Measurements from ENCODE around the gene CSMD2.
"Not testable (repeated sequence)": the region's sequence is repeated elsewhere in the genome, so short reads cannot be mapped to it uniquely, and the experiment has no call there.

The CSMD2 gene

DNA sequence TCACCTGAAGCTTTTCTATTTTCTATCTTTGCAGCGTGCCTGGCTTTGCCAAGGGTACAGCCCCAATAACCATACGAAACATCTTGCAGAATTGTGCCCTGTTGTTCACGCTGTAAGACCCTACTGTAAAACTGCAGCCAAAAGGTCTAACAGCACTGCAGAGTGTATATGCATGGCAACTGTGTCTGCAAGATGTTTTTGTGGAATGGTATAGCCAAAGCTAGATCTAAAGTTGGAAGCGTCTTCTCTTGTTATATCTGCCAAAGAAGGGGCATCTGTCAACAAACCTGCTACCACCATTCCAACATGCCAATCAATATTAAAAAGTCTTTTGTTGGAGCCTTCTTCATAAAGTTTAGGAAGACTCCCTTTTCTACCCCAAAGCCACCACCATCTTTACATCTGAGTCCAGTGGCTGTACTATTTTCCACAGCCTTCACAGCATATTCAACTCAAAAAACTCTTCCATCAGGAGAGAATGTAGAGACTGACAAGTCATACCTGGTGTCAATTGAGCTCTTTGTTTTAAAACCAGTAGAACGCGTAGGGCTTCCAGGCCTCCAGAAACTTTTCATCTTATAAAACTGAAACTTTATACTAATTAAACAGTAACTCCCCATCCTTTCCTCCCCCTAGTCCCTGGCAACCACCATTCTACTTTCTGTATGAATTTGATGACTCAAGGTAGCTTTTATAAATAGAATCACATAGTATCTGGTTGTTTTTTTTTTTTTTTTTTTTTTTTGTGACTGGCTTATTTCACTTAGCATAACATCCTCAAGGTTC lies 652.6 kb downstream of the CSMD2 start:
- DNase-seq, result peak; percentile 10

DNA sequence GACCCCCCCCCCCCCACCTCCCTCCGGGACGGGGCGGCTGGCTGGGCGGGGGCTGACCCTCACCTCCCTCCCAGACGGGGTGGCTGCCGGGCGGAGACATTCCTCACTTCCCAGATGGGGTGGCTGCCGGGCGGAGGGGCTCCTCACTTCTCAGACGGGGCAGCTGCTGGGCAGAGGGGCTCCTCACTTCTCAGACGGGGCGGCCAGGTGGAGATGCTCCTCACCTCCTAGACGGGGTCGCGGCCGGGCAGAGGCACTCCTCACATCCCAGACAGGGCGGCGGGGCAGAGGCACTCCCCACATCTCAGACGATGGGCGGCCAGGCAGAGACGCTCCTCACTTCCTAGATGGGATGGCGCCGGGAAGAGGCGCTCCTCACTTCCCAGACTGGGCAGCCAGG lies 655.8 kb downstream of the CSMD2 start:
- DNase-seq, result not testable (repeated sequence)

DNA sequence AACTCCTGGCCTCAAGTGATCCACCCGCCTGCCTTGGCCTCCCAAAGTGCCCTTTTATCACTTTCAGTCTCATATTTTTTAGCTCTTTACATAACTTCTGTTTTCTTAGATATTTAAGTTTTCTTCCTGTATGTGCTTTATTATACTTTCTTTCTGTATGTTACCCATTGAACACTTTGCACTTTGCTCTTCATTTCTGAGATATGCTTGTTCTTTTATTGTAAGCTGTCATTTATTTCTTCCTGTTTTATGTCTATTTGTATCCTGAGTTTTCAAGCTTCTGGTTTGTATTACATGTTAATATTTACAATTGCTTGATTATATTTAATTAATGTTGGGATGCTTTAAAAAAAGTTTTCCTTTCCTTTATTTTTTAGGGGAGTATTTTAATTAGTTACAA lies 656.9 kb downstream of the CSMD2 start:
- DNase-seq, result no peak

DNA sequence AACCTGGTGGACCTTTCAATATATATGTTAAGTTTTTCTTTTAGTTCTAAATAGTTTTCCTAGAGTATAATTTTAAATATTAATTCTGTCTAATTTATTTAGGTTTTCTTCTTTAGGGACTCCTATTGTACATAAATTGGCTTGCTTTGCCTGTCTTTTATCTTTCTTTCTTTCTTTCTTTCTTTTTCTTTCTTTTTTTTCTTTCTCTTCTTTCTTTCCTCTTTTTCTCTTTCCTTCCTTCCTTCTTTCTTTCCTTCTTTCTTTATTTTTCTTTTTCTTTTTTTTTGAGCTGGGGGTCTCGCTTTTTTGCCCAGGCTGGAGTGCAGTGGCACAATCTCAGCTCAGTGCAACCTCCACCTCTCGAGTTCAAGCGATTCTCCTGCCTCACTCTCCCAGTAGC lies 657.4 kb downstream of the CSMD2 start:
- DNase-seq, result no peak

DNA sequence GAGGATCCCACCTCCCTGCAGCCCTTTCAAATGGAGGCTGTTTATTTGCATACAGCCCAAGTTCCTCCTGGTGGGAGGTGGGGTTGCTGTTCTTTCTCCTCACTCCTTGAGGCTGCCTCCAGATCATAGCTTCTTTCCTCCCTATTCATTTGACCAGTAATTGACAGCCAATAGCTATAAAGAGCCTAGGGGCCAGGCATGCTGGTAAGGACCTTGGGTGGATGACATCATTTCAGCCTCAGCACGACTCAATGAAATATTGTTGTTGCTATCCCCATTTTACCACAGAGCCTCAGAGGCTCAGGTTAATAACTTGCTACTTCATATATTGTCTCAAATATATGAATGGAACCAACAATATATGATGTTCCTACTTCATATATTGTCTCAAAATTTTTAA lies 661.5 kb downstream of the CSMD2 start:
- no peak for DNase-seq

DNA sequence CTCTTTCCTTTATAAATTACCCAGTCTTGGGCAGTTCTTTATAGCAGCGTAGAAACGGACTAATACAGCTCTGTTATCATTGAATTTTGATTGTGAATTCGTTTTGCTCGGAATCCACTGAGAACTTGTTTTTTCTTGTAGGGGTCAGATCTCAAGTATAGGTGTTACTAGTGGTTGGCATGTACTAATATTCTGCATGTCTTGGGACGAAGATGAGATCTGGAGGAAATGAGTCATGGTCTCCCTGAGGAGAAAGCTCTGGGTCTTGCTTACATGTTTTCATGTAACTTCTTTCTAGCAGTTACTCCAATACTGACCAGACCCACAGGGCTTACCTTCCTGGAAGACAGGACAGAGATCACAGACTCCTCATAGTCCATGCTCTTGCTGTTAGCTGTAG lies 662.3 kb downstream of the CSMD2 start:
- DNase-seq, result no peak

DNA sequence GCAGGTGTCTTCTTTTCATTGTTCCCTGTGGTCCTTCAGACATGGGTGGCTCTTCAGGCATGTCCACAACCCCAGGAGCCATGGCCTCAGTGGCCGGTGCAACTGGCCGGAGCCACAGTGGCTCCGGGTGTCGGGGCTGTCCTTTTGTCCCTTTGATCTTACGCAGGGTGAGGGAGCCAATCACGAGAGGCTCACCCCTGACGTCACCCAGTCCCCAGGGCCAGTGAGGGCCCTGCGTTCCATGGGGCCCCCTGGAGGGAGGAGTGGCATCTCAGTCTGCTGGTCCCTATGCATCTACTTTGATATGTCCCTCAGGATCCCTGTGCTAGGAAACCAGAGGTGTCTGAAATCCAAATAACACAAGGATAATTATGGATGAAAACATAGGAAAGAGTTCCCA lies 663.3 kb downstream of the CSMD2 start:
- no peak for DNase-seq

DNA sequence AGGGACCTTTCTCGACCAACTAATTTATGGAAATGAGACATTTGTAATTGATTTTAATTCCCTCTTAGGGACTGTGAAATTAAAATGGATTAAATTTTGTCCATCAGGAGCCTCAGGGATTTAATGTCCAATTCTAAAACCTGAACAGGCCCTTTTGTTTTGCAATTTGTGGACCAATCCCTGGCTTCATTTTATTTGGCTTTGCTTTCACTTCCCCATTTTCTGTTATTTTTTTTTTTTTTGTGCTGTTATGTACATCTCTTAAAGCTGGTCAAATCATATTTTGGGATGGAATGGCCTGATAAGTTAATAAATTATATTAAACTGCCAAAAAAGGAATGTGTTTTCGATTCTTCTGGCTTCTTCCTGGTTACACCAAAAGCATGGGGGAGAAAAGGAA lies 663.7 kb downstream of the CSMD2 start:
- no peak for DNase-seq

DNA sequence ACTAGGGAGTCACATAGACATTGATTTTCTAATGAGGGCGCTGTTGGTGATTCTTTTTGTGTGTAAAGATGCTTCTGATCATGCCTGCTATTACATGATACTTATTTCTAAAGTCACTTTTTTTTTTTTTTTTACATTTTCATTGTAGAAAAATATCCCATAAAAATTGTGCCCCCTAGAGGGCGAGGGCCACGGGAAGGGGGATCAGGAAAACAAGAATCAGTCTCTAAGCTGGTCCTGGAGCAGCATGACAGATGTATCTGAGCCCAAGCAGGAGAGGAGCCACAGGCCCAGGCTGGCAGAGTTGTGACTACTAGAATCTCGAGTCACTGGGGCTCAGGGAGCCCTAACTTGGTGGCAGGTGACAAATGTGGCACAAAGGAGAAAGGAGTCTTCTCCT lies 664.5 kb downstream of the CSMD2 start:
- DNase-seq, result no peak

DNA sequence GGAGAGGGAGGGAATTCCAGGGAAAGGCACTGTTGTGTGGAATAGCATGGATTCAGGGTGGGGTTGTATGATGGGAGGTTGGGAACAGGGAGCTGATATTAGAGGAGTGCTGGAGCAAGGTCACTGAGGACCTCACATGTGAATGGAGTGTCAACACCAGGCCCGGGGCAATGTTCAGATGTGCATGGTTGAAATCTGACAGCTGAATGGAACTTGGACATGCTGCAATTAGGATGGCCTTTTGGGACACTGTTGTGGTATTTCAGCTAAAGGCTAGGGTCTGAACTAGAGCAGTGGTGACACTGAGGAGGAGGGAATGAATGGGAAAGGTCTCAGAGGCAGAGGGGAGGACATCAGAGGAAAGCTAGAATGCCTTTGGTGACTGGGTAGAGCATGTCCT lies 667.6 kb downstream of the CSMD2 start:
- no peak for DNase-seq

DNA sequence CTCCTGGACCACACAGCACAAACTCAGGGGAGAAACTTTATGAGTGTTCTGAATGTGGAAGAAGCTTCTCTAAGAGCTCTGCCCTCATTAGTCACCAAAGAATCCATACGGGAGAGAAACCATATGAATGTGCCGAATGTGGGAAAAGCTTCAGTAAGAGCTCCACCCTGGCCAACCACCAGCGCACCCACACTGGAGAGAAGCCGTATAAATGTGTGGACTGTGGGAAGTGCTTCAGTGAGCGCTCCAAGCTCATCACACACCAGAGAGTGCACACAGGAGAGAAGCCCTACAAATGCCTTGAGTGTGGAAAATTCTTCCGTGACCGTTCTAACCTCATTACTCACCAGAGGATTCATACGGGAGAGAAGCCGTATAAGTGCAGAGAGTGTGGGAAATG lies 670.1 kb downstream of the CSMD2 start:
- no peak for DNase-seq

DNA sequence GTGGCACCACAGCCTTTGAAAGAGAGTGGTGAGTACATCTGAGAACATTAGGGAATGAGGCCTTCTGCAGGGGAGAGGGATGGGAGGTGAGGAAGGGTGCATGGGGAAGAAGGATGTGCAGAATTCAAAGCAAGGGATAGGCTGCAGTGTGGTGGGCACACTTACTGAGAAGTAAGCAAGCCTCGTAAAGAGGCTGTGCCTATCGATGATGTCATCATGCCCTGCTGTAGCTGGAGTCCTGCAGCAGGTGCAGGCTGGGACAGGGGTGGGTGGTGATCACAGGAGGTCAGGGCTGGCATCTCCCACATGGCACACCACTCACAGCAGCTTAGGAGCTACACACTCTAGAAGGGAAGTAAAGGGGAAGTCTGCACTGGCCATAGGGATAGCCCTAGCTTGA lies 676.4 kb downstream of the CSMD2 start:
- DNase-seq, result no peak

DNA sequence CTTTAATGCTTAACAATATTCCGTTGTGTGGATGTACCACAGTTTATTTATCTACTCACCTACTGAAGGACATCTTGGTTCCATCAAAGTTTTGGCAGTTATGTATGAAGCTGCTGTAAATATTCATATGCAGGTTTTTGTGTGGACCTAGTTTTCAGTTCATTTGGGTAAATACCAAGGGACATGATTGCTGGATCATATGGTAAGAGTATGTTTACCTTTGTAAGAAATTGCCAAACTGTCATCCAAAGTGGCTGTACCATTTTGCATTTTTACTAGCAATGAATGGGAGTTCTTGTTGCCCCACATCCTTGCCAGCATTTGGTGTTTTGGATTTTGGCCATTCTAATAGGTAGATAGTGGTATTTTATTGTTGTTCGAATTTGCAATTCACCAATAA lies 682.6 kb downstream of the CSMD2 start:
- DNase-seq, result no peak

DNA sequence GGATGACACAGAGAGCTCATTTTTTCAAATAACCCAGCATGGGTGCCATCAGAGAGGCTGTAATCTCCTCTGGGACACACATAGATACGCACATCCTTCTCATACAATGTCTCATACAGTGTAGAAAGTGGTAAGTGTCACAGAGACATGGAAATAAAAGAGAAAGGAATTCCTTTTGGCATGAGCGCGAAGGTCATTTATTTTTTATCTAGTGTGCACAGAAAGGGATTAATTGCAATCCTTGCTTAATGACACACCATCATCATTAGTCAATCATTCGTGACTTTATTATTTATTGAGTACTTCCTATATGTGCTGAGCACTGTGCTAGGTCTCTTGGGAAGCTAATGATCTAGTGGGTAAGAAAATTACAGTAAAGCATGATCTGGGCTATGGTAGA lies 687.6 kb downstream of the CSMD2 start:
- DNase-seq, result no peak

DNA sequence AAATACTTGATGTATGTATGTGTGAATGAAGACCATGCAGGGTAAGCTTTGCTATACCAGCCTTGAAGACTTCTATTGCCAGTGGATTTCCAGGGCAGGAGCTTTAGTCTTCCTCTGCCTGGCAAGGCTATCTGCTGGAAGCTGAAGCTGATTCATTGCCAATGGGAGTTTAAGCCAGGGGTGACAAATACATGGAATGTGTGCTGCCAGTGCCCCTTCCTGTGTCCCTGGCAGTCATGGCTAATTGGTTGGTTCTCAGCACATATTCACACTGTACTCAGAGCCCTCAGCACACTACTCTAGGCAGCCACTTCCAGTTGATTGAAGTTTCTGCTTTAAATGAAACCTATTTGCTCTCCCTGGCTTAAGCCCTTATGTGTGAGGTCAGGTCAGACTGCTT lies 691.1 kb downstream of the CSMD2 start:
- no peak for DNase-seq

DNA sequence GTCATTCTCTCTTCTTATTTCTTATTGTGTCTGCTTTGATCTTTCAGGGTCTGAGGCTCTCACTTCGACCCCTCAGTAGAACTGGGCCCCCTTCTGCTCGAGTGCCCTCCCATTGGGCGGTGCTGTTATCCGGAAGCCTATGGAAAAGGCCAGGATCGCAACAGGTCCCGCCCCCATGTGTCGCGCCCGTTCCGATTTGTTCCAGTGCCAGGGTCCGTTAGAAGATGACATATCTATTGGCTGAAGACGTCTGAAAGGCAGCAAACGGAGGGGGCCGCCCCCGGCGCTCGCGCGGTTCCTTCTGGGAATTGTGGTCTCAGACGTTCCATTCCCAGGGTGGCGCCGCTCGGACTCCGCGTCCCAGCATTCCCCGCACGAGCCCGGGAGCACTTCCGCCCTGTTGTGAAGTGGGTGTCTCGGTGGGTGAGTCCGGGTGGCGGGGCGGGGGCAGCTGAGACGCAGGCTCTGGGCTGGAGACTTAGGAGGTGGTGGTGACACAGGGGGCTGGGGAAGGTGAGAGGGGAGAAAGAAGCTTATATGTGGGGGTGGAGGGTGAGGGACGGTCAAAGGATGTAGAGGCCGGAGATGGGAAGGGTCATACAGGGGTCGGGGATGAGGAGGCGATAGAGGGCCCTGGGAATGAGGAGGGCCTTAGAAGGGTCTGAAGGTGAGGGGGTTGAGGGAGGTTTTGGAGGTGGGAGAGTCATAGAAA lies 692.6 kb downstream of the CSMD2 start, which contains the start of gene ZSCAN20:
TSS of gene ZSCAN20 (plus strand) at position 377 of the 712 bp plus-strand sequence. CDS start 6,644 bp downstream, outside the sequence.
- peak; percentile 94 for DNase-seq

DNA sequence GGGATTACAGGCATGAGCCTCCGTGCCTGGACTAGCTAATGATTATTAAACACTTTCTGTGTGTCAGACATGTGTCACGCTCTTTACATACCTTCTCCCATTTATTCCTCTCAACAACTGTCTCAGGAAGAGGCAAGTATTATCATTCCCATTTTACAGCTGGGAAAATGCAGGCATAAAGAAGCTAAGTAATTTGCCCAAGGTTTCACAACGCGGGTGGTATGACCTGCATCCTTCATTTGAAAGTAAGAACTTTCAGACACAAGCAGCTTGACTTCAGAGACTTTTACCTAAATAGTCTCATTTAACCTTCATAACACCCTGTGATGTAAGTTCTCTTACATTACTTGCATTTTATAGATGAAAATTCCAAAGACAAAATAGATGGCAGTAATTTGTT lies 693.6 kb downstream of the CSMD2 start:
- DNase-seq, result no peak

DNA sequence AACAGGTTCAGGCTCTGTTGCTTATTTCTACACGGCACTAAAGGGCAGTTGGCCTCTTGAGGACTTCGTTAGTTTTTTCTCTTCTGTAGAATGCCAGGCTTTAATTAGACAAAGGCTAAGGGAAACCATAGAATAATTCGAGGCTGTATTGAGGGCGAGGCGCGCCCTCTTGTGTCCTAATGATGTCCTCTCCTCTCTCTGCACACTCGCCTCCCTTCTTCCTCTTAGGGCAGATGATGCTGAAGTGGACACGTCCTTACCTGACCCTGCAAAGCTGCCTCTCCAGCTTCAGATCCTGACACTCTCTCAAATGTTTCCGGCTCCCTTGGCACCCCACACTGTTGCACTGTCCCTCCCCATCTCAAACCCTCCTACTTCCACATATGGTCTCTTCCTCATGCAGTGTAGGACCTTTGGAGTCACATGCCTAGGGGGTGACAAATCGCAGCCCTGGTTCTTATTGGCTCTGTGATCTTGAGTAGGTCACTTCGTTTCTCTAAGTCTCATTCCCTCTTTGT lies 694.5 kb downstream of the CSMD2 start:
- peak; percentile 67 for DNase-seq

DNA sequence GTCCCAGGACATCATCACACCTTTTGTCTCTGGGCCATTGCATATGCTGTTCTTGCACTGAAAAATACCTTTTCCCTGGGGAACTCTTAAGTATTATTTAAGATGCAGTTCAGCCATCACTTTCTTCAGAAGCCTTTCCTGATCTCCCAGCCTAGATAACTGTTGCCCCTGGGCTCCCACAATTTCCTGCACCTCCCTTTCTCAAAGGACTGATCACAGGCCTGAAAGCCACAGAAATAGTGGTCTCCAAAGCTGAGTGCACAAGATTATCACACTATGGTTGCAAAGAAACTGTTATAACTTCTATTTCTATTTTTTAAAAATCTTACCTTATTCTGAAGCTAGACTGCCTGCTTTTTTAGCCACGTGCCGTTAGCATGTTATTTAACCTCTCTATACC lies 695.3 kb downstream of the CSMD2 start:
- DNase-seq, result no peak

DNA sequence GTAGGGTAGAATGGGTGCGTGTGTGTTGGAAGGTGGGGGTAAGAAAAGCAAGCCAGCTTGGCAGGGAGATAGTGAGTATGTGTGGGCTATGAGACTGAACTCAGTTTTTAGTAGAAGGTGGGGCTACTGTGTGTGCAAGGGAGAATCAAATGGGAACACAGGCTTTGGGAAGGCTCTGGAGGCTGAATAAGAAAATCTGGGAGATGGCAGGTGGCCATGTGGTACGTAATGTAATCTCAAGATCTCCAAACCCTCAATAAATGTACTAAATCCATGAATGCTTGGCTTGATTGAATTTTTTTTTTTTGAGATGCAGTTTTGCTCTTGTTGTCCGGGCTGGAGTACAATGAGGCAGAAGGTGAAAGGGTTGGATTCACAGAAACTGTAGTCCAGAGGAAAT lies 696.1 kb downstream of the CSMD2 start:
- DNase-seq, result no peak

DNA sequence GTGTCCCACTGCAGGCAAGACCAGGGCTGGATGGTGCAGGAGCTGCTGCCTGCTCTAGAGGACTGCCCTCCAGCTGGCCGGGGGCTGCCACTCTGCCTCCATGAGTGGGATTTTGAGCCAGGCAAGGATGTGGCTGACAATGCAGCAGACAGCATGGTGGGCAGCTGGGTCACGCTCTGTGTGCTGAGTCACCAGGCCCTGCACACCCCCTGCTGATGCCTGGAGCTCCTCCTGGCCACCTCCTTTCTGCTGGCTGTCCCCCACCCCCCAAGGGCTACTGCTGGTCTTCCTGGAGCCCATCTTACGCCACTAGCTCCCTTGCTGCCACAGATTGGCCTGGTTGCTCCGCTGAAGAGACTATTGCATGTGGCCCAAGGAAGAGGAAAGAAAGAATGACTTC lies 696.5 kb downstream of the CSMD2 start:
- no peak for DNase-seq

DNA sequence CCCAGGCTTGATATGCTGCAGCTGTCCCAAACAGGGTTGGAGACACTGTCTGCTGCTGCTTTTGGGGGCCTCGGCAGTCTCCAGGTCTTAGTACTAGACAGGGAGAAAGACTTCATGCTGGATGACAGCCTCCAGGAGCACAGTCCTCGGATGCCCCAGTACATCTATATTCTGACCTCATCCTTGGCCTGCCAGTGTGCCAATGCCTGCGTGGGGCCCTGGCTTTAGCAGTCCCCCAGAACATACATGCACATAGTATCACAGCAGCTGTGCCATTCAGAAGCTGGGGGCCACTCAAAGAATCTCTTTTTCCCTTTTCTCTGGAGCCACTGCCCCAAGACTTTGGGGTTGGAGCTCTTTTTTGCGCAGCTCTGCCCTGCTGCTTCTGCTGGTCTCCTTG lies 697.0 kb downstream of the CSMD2 start:
- DNase-seq, result no peak

DNA sequence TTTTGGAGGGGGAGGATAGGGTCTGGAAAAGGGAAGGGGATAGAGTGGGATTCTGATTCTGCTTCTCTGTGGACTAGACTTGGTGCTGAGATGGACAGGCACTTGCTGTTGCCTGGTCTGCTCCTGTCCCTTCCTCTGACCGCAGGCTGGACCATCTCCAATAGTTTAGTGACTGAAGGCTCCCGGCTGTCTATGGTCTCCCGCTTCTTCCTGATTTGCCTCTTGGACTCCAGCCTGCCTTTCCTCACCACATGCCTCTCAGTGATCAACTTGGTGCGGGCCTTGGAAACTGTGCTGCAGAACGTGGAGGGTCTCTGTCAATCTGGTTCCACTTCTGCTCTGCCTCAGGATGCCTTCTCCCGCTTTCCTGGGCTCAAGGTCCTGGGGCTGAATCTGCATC lies 698.9 kb downstream of the CSMD2 start:
- no peak for DNase-seq

DNA sequence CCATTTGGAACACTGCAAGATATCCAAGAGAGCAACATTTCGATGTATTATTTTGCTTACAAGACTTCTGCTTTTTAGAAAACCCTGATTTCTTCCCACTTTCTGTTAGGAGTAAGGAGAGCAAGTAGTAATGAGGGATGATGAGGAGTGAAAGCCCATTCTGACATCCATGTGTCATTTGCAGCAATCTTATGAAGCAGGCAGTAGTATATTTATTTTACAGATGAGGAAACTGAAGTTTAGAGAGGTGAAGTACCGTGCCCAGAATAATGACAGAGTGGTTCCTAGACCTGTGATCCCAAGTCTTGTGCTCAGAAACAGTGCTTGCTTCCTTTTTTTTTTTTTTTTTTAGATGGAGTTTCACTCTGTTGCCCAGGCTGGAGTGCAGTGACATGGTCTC lies 699.7 kb downstream of the CSMD2 start:
- DNase-seq, result no peak
